GM12875 (cell line): ENCODE measurements around the gene AVPI1.

ENCODE experiments used
- H3K4me3 ChIP-seq: one replicate; pipeline ENCODE4 v1.5.1; 2011; ENCODE audit warnings: low read depth, low read length, control low read depth
- CTCF ChIP-seq: IDR thresholded peaks from 2 replicates; pipeline ENCODE4 v1.5.1; 2011; ENCODE audit warnings: low read depth, mild to moderate bottlenecking, control low read depth, inconsistent platforms, low read length, moderate library complexity, borderline replicate concordance; ENCODE audit not compliant: insufficient read depth

The AVPI1 gene

GRCh38 chr10:97711640-97712572, 24.9 kb upstream of the AVPI1 start:
- no peak for TF ChIP-seq CTCF
- no peak overlapping the region for H3K4me3 ChIP-seq

GRCh38 chr10:97708976-97709946, 22.2 kb upstream of the AVPI1 start:
- peak; percentile 60; the same call in 1 of the 2 replicates for TF ChIP-seq CTCF
- H3K4me3 ChIP-seq = no peak overlapping the region

- no peak overlapping the region for H3K4me3 ChIP-seq
- TF ChIP-seq CTCF = no peak
These were observed 21.1 kb upstream of the AVPI1 start for GRCh38 chr10:97708167-97708566.

GRCh38 chr10:97707134-97707861, 20.3 kb upstream of the AVPI1 start:
- no peak for TF ChIP-seq CTCF
- H3K4me3 ChIP-seq = no peak overlapping the region

GRCh38 chr10:97705006-97705670, 18.1 kb upstream of the AVPI1 start:
- no peak overlapping the region for H3K4me3 ChIP-seq
- TF ChIP-seq CTCF = no peak

GRCh38 chr10:97704341-97704740, 17.3 kb upstream of the AVPI1 start:
- H3K4me3 ChIP-seq = no peak overlapping the region
- no peak for TF ChIP-seq CTCF
